IMR-90 (cell line): ENCODE results near the gene DENND1A. TPM values are rescaled to one million over a fixed set of nuclear protein-coding genes. Genes with fewer than 3 reads are reported as not detected.

Experiments used
- ATAC-seq: fragments of 200-7000 bp; cut with Tn5 transposase; 2 replicates; pipeline ENCODE4 v1.9.1; 2020; ENCODE audit warnings: low read depth, mild to moderate bottlenecking, moderate library complexity
- BruUV-seq: library from RNA; stranded (reverse); fragments of 400-500 nt; replicated peaks from 2 replicates; lab custom pipeline; 2021; lab: Mats Ljungman, UMichigan
- CTCF ChIA-PET: fragments of 300-600 bp; formaldehyde crosslinking; extraction: SDS; loops from one replicate; lab custom pipeline; 2021; ENCODE audit warnings: antibody characterized with exemption; lab: Yijun Ruan, JAX
- POLR2A ChIA-PET: fragments of 300-600 bp; sonication (Branson Sonifier 250); formaldehyde crosslinking; loops from one replicate; lab custom pipeline; 2022; ENCODE audit warnings: antibody characterized with exemption; ENCODE audit not compliant: unreplicated experiment; lab: Charles Lee
- DNase-seq: peaks from one replicate; pipeline ENCODE4 v3.0.0; 2013
- H2AFZ ChIP-seq: replicated peaks from 2 replicates; pipeline ENCODE3; 2013; ENCODE audit warnings: low read length, mild to moderate bottlenecking; ENCODE audit not compliant: poor library complexity
- H2AK5ac ChIP-seq: 2 replicates; pipeline ENCODE4 v1.6.1; 2013; ENCODE audit warnings: low read depth, low read length, inconsistent platforms
- H2AK9ac ChIP-seq: replicated peaks from 2 replicates; pipeline ENCODE3; 2013; ENCODE audit warnings: mild to moderate bottlenecking, low read depth, low read length, moderate library complexity; ENCODE audit not compliant: poor library complexity
- H2BK120ac ChIP-seq: 2 replicates; pipeline ENCODE4 v1.6.1; 2013; ENCODE audit warnings: low read depth, low read length, inconsistent platforms
- H2BK15ac ChIP-seq: 3 replicates; pipeline ENCODE4 v1.6.1; 2013; ENCODE audit warnings: low read depth, low read length, inconsistent platforms
- H2BK20ac ChIP-seq: 2 replicates; pipeline ENCODE4 v1.6.1; 2013; ENCODE audit warnings: low read depth, mild to moderate bottlenecking, inconsistent platforms, low read length, moderate library complexity
- H2BK5ac ChIP-seq: 2 replicates; pipeline ENCODE4 v1.6.1; 2013; ENCODE audit warnings: mild to moderate bottlenecking, low read depth, low read length, inconsistent platforms; ENCODE audit not compliant: poor library complexity, severe bottlenecking
- H3K14ac ChIP-seq: replicated peaks from 2 replicates; pipeline ENCODE4 v1.6.1; 2013; ENCODE audit warnings: low read depth, low read length, inconsistent platforms
- H3K18ac ChIP-seq: 2 replicates; pipeline ENCODE4 v1.6.1; 2013; ENCODE audit warnings: low read depth, low read length, control low read depth
- H3K23ac ChIP-seq: 2 replicates; pipeline ENCODE4 v1.6.1; 2013; ENCODE audit warnings: low read depth, low read length, inconsistent platforms
- H3K27ac ChIP-seq: 2 replicates; pipeline ENCODE4 v1.5.1; 2013; ENCODE audit warnings: mild to moderate bottlenecking, control low read depth, low read length; ENCODE audit not compliant: insufficient read depth
- H3K27me3 ChIP-seq: 2 replicates; pipeline ENCODE4 v1.6.1; 2013; ENCODE audit warnings: low read length; ENCODE audit not compliant: control insufficient read depth, insufficient read depth
- H3K36me3 ChIP-seq: 2 replicates; pipeline ENCODE4 v1.6.1; 2013; ENCODE audit warnings: low read length, mixed read lengths; ENCODE audit not compliant: control insufficient read depth, insufficient read depth
- H3K4ac ChIP-seq: 2 replicates; pipeline ENCODE4 v1.6.1; 2013; ENCODE audit warnings: low read depth, low read length, inconsistent platforms
- H3K4me1 ChIP-seq: 2 replicates; pipeline ENCODE4 v1.6.1; 2013; ENCODE audit warnings: low read length, mixed read lengths; ENCODE audit not compliant: control insufficient read depth, insufficient read depth
- H3K4me2 ChIP-seq: 2 replicates; pipeline ENCODE4 v1.6.1; 2013; ENCODE audit warnings: low read depth, mild to moderate bottlenecking, control low read depth, low read length, moderate library complexity
- H3K4me3 ChIP-seq: 2 replicates; pipeline ENCODE4 v1.5.1; 2013; ENCODE audit warnings: low read depth, mild to moderate bottlenecking, control low read depth, low read length, moderate library complexity; ENCODE audit not compliant: insufficient read depth
- H3K56ac ChIP-seq: 2 replicates; pipeline ENCODE4 v1.6.1; 2013; ENCODE audit warnings: low read length, inconsistent platforms; ENCODE audit not compliant: insufficient read depth; ENCODE audit errors: extremely low read depth
- H3K79me1 ChIP-seq, 2 experiments: 2 replicates each; pipeline ENCODE4 v1.6.1; 2013; ENCODE audit warnings: low read length in 2 of 2, inconsistent platforms in 1 of 2, low read depth in 1 of 2
- H3K9ac ChIP-seq: 2 replicates; pipeline ENCODE4 v1.6.1; 2013; ENCODE audit warnings: low read depth, low read length, control low read depth
- H3K9me1 ChIP-seq: 2 replicates; pipeline ENCODE4 v1.6.1; 2013; ENCODE audit warnings: low read length, inconsistent platforms; ENCODE audit not compliant: insufficient read depth
- H3K9me3 ChIP-seq: 2 replicates; pipeline ENCODE4 v1.6.1; 2013; ENCODE audit warnings: low read length; ENCODE audit not compliant: control insufficient read depth, insufficient read depth
- H4K20me1 ChIP-seq: 2 replicates; pipeline ENCODE4 v1.6.1; 2013; ENCODE audit warnings: low read length, inconsistent platforms; ENCODE audit not compliant: insufficient read depth
- H4K5ac ChIP-seq: 2 replicates; pipeline ENCODE4 v1.6.1; 2013; ENCODE audit warnings: mild to moderate bottlenecking, low read depth, low read length, control low read depth
- H4K8ac ChIP-seq, 2 experiments: 2 replicates each; pipeline ENCODE4 v1.6.1; 2013; ENCODE audit warnings: low read depth in 2 of 2, low read length in 2 of 2, control low read depth in 1 of 2, inconsistent platforms in 1 of 2
- H4K91ac ChIP-seq: 2 replicates; pipeline ENCODE4 v1.6.1; 2013; ENCODE audit warnings: low read depth, low read length, inconsistent platforms; ENCODE audit not compliant: insufficient read depth
- CEBPB ChIP-seq: IDR thresholded peaks from 2 replicates; pipeline ENCODE4 v1.6.1; 2012; ENCODE audit warnings: low read depth, low read length, improper control_type of control experiment
- CTCF ChIP-seq: conservative IDR thresholded peaks from 2 replicates; pipeline ENCODE4 v1.5.1; 2012; ENCODE audit warnings: mild to moderate bottlenecking, low read depth, low read length, improper control_type of control experiment
- FOS ChIP-seq: fragments of 150-350 bp; IDR thresholded peaks from 2 replicates; pipeline ENCODE4 v1.6.1; 2016; ENCODE audit warnings: low read depth, low read length
- MXI1 ChIP-seq: IDR thresholded peaks from 2 replicates; pipeline ENCODE4 v1.6.1; 2012; ENCODE audit warnings: low read depth, mild to moderate bottlenecking, low read length, moderate library complexity, borderline replicate concordance
- NFE2L2 ChIP-seq: fragments of 150-350 bp; IDR thresholded peaks from 2 replicates; pipeline ENCODE4 v1.6.1; 2016; ENCODE audit warnings: low read depth, mild to moderate bottlenecking, low read length
- WGBS, 2 experiments: methylation state at CpG; one replicate each; pipeline versions ENCODE4 v1.1.5 to v1.1.7; 2013; ENCODE audit warnings: missing lambda C conversion rate in 2 of 2; ENCODE audit not compliant: insufficient read length in 1 of 2; ENCODE audit errors: extremely low coverage in 2 of 2; 5-methylcytosine and 5-hydroxymethylcytosine counted together
- dilution Hi-C: fragments of 300-500 bp; cut with HindIII; formaldehyde crosslinking; loops from one replicate; pipeline ENCODE4 v1.14.3; 2018; ENCODE audit warnings: low sequenced_read_pairs; ENCODE audit not compliant: unreplicated experiment
- in situ Hi-C: fragments of 300-500 bp; cut with MboI; formaldehyde crosslinking; loops from 3 replicates; pipeline ENCODE4 v1.14.3; 2019; ENCODE audit warnings: low sequenced_read_pairs, inconsistent platforms, mixed read lengths
- intact Hi-C: fragments of 100-400 bp; cut with micrococcal nuclease; formaldehyde crosslinking; loops from 2 replicates; pipeline ENCODE4 v1.10.0; 2022
- polyA plus RNA-seq, 3 experiments: library from polyadenylated mRNA; depleted of rRNA; stranded (reverse); fragments of >200 nt; gene quantifications; 2 replicates each; pipeline ENCODE4 v1.2.3, GENCODE V29; 2012; ENCODE audit warnings: low replicate concordance in 1 of 3
- total RNA-seq: library from RNA; depleted of rRNA; stranded (reverse); fragments of >200 nt; gene quantifications from 2 replicates; pipeline ENCODE4 v1.2.3, GENCODE V29; 2012

DENND1A gene
- total and polyA plus RNA-seq, 2 of the 4 experiments (the other 2 are of a cell fraction) = 21.4 to 27.6 TPM

- H2BK15ac ChIP-seq = no peak overlapping the region
- H4K8ac ChIP-seq = no peak overlapping the region
- H2AK5ac ChIP-seq = no peak overlapping the region
- H3K56ac ChIP-seq = no peak overlapping the region
- H3K4me3 ChIP-seq = no peak overlapping the region
- TF ChIP-seq FOS (no peak), NFE2L2 (peak; percentile 76), MXI1 (no peak), CTCF (no peak), CEBPB (no peak)
- POLR2A ChIA-PET = no interaction called here
- H4K20me1 ChIP-seq = no peaks in the 10 kb centered on the region
- no CpG with 5 or more reads among the region's 4 CpGs for WGBS, 2 experiments
- no peak overlapping the region for H3K18ac ChIP-seq
- peaks cover 5% of the 10 kb centered on the region; the same call in 1 of the 2 replicates for H3K9me1 ChIP-seq
- dilution Hi-C loops = no loop called here
- no peaks in the 10 kb centered on the region for H3K4me1 ChIP-seq
- H3K36me3 ChIP-seq = no peaks in the 10 kb centered on the region
- no peak overlapping the region for H3K9ac ChIP-seq
- no TSS peak for BruUV-seq
- H3K14ac ChIP-seq = 0 out of 2 replicates have a peak overlapping the region, but pooled peaks have one; percentile 18
- H3K4me2 ChIP-seq = no peak overlapping the region
- CTCF ChIA-PET = no interaction called here
- H2BK20ac ChIP-seq = no peak overlapping the region
- H4K5ac ChIP-seq = no peak overlapping the region
- H3K27ac ChIP-seq = no peak overlapping the region
- no peak overlapping the region for H2BK120ac ChIP-seq
- DNase-seq (no peak), ATAC-seq (no peak)
- no peak overlapping the region for H2BK5ac ChIP-seq
- no peak overlapping the region for H3K4ac ChIP-seq
- intact Hi-C loops = no loop called here
- H3K79me1 ChIP-seq = no peaks in the 10 kb centered on the region; a peak in 1 of 4 replicates
- H2AK9ac ChIP-seq = no peak overlapping the region
- no peaks in the 10 kb centered on the region for H3K27me3 ChIP-seq
- H3K9me3 ChIP-seq = no peaks in the 10 kb centered on the region
- H3K23ac ChIP-seq = no peak overlapping the region; the same call in 1 of the 2 replicates
- in situ Hi-C loops = no loop called here
- H2AFZ ChIP-seq = no peak overlapping the region
- no peak overlapping the region for H4K91ac ChIP-seq
Observed at GRCh38 chr9:123820139-123820538, 109.8 kb downstream of the DENND1A start.
